ENCODE measurements around the gene ALDH1A2.
"Not testable (repeated sequence)": the region's sequence is repeated elsewhere in the genome, so short reads cannot be mapped to it uniquely, and the experiment has no call there.

The ALDH1A2 gene

GRCh38 chr15:58065445-58066041 is at the start of gene ALDH1A2:
ALDH1A2 (minus strand) TSS chr15:58065711; CDS start chr15:58065650, 61 bp downstream.
- no peak for DNase-seq

- DNase-seq, result no peak
These were observed 49.3 kb upstream of the ALDH1A2 start for GRCh38 chr15:58114812-58115211.

GRCh38 chr15:58114388-58114787 is 48.9 kb upstream of the ALDH1A2 start:
- DNase-seq, result no peak

GRCh38 chr15:58113358-58113757 is 47.8 kb upstream of the ALDH1A2 start:
- DNase-seq, result not testable (repeated sequence)

GRCh38 chr15:58111718-58112104 is 46.2 kb upstream of the ALDH1A2 start:
- no peak for DNase-seq

GRCh38 chr15:58110999-58111717 is 45.6 kb upstream of the ALDH1A2 start:
- no peak for DNase-seq

- no peak for DNase-seq
These were observed 43.9 kb upstream of the ALDH1A2 start for GRCh38 chr15:58109419-58109818.

- DNase-seq, result no peak
These were observed 42.6 kb upstream of the ALDH1A2 start for GRCh38 chr15:58108117-58108516.

GRCh38 chr15:58103482-58103881 is 38.0 kb upstream of the ALDH1A2 start:
- DNase-seq, result no peak

GRCh38 chr15:58096529-58097084 is 31.1 kb upstream of the ALDH1A2 start:
- DNase-seq, result no peak

- no peak for DNase-seq
These were observed 29.9 kb upstream of the ALDH1A2 start for GRCh38 chr15:58095415-58095814.

- DNase-seq, result no peak
These were observed 22.4 kb upstream of the ALDH1A2 start for GRCh38 chr15:58087871-58088270.

- DNase-seq, result no peak
These were observed 21.0 kb upstream of the ALDH1A2 start for GRCh38 chr15:58086491-58086890.

GRCh38 chr15:58083526-58083925 is 18.0 kb upstream of the ALDH1A2 start:
- DNase-seq, result no peak

- no peak for DNase-seq
These were observed 16.4 kb upstream of the ALDH1A2 start for GRCh38 chr15:58081891-58082290.

- DNase-seq, result no peak
These were observed 15.9 kb upstream of the ALDH1A2 start for GRCh38 chr15:58081456-58081855.

- not testable (repeated sequence) for DNase-seq
These were observed 15.4 kb upstream of the ALDH1A2 start for GRCh38 chr15:58080959-58081358.

GRCh38 chr15:58080398-58080797 is 14.9 kb upstream of the ALDH1A2 start:
- DNase-seq, result no peak

GRCh38 chr15:58078591-58078990 is 13.1 kb upstream of the ALDH1A2 start:
- no peak for DNase-seq

- peak in 1 of 2 experiments; percentile 32 for DNase-seq
These were observed 11.9 kb upstream of the ALDH1A2 start for GRCh38 chr15:58077427-58077826.

- peak in 1 of 2 experiments; percentile 26 for DNase-seq
These were observed 8.9 kb upstream of the ALDH1A2 start for GRCh38 chr15:58074452-58074851.

- peak; percentile 43 to 62 for DNase-seq
These were observed 5.4 kb upstream of the ALDH1A2 start for GRCh38 chr15:58070801-58071418.

GRCh38 chr15:58069008-58069407 is 3.5 kb upstream of the ALDH1A2 start:
- no peak for DNase-seq

Measured in NCI-H2081 (cell line).